Uterus (tissue), 4 donors: ENCODE results near the gene PRSS27. TPM values are rescaled to one million over a fixed set of nuclear protein-coding genes. Genes with fewer than 3 reads are reported as not detected.

Experiments used
- DNase-seq, 2 donors: peaks; one replicate each; pipeline ENCODE4 v3.0.0-alpha.2; 2019 to 2020
- H3K27ac ChIP-seq, 2 donors: fragments of 200-600 bp; sonication (generic); 1 replicate in 1 of 2; 2 replicates in 1 of 2; pipeline ENCODE4 v1.5.1; 2016 to 2018
- H3K27me3 ChIP-seq, 2 donors: fragments of 200-600 bp; sonication (generic); one replicate each; pipeline ENCODE4 v1.5.1; 2018 to 2019; ENCODE audit warnings: control low read depth in 1 of 2
- H3K36me3 ChIP-seq, 2 donors: fragments of 200-600 bp; sonication (generic); one replicate each; pipeline ENCODE4 v1.5.1; 2019; ENCODE audit warnings: control low read depth in 1 of 2
- H3K4me1 ChIP-seq, 2 donors: fragments of 200-600 bp; sonication (generic); one replicate each; pipeline ENCODE4 v1.5.1; 2018 to 2019; ENCODE audit warnings: control low read depth in 1 of 2
- H3K4me3 ChIP-seq, 2 donors: fragments of 200-600 bp; sonication (generic); 1 replicate in 1 of 2; 2 replicates in 1 of 2; pipeline ENCODE4 v1.5.1; 2018 to 2019; ENCODE audit warnings: mild to moderate bottlenecking in 1 of 2
- H3K9me3 ChIP-seq, 2 donors: fragments of 200-600 bp; sonication (generic); one replicate each; pipeline ENCODE4 v1.5.1; 2019; ENCODE audit warnings: control low read depth in 1 of 2
- CTCF ChIP-seq, 4 experiments: fragments of 200-600 bp in 2 of 4; fragments of 450-650 bp in 2 of 4; sonication (generic) in 2 of 4; IDR thresholded peaks; one replicate each; pipeline ENCODE4 v1.5.1; 2016 to 2019; ENCODE audit warnings: antibody characterized with exemption in 4 of 4, mild to moderate bottlenecking in 2 of 4, moderate library complexity in 1 of 4
- POLR2A ChIP-seq, 2 donors: fragments of 450-650 bp; IDR thresholded peaks; one replicate each; pipeline ENCODE4 v1.6.1; 2016; ENCODE audit warnings: antibody characterized with exemption in 2 of 2, mild to moderate bottlenecking in 1 of 2, moderate library complexity in 1 of 2
- intact Hi-C: fragments of 100-400 bp; cut with DNase I; formaldehyde crosslinking; loops from one replicate; pipeline ENCODE4 v1.15.1; 2023; ENCODE audit warnings: low total_unique reads
- total RNA-seq, 4 donors: library from RNA; depleted of rRNA in 3 of 4; stranded (reverse); fragments of >200 nt in 3 of 4; gene quantifications; one replicate each; pipeline versions ENCODE4 v1.1.0 to v1.2.4, GENCODE V29; 2014 to 2023
- donor health status: DM: yes; HTN: yes; CAD: no.

Gene PRSS27
- total RNA-seq, 4 donors from 2014 or later = 0.83 to 1.3 TPM; not detected in 2

GRCh38 chr16:2756288-2757015 is 36.4 kb upstream of the PRSS27 start:
- no peaks in the 10 kb centered on the region for H3K36me3 ChIP-seq
- no peaks in the 10 kb centered on the region for H3K27me3 ChIP-seq
- intact Hi-C loops = no loop called here

DNA sequence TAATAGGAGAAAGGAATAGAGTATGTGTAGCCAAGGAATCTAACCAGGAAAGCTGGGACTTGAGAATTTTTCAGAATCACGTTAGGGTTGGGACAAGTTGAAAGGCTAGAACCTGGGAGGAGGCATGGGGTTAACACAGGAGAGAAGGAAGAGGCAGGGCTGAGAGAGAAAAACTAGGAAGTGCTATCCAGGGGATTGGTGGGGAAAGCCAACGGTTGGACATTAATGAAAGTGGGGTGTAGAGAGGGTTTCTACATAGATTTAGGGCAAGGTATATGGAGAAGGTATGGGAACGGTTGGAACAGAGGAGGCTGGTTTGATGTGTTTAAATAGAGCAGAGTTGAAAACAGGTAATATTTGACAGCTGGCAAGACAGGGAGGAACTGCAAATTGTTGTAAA is 35.1 kb upstream of the PRSS27 start:
- Histone ChIP-seq H3K27ac (no peak overlapping the region), H3K4me3 (peak overlapping the region in 1 of 2 donors; percentile 89), H3K27me3 (no peaks in the 10 kb centered on the region), H3K9me3 (no peaks in the 10 kb centered on the region), H3K36me3 (no peaks in the 10 kb centered on the region), H3K4me1 (peaks cover 16 to 17% of the 10 kb centered on the region in 2 donors)
- TF ChIP-seq CTCF (IDR thresholded peaks at IDR 0.05) (no peak), POLR2A (IDR thresholded peaks at IDR 0.05) (no peak)
- intact Hi-C loops = no loop called here
- no peak for DNase-seq

More at GRCh38 chr16:2756288-2757015, 36.4 kb upstream of the PRSS27 start:
- Histone ChIP-seq H3K4me3 (no peak overlapping the region), H3K4me1 (peaks cover 16 to 17% of the 10 kb centered on the region in 2 donors), H3K27ac (no peak overlapping the region), H3K9me3 (no peaks in the 10 kb centered on the region)
- TF ChIP-seq CTCF (IDR thresholded peaks at IDR 0.05) (no peak), POLR2A (IDR thresholded peaks at IDR 0.05) (no peak)
- DNase-seq = no peak

DNA sequence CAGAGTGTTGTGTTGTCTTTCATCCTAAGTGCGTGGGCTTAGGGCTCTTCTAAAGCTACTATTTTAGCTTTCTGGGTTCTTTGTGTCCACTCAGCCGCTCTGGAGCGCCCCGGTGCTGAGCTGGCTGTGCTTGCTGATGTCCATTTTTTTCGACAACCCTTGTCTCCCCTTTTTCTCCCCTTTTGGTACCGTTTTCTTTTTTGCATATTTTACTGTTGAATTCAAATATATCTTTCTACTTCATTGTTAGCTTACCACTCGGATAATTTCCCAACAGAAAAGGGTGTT is 33.7 kb upstream of the PRSS27 start:
- peak overlapping the region; percentile 51 to 89 for H3K4me3 ChIP-seq
- H3K27me3 ChIP-seq = no peaks in the 10 kb centered on the region
- H3K4me1 ChIP-seq = peaks cover 16 to 17% of the 10 kb centered on the region in 2 donors
- peak overlapping the region; percentile 99 to 100 for H3K27ac ChIP-seq
- no peak for TF ChIP-seq CTCF (IDR thresholded peaks at IDR 0.05)
- TF ChIP-seq POLR2A (IDR thresholded peaks at IDR 0.05) = no peak
- DNase-seq = no peak
- no peaks in the 10 kb centered on the region for H3K9me3 ChIP-seq
- H3K36me3 ChIP-seq = no peaks in the 10 kb centered on the region
- intact Hi-C loops = no loop called here

DNA sequence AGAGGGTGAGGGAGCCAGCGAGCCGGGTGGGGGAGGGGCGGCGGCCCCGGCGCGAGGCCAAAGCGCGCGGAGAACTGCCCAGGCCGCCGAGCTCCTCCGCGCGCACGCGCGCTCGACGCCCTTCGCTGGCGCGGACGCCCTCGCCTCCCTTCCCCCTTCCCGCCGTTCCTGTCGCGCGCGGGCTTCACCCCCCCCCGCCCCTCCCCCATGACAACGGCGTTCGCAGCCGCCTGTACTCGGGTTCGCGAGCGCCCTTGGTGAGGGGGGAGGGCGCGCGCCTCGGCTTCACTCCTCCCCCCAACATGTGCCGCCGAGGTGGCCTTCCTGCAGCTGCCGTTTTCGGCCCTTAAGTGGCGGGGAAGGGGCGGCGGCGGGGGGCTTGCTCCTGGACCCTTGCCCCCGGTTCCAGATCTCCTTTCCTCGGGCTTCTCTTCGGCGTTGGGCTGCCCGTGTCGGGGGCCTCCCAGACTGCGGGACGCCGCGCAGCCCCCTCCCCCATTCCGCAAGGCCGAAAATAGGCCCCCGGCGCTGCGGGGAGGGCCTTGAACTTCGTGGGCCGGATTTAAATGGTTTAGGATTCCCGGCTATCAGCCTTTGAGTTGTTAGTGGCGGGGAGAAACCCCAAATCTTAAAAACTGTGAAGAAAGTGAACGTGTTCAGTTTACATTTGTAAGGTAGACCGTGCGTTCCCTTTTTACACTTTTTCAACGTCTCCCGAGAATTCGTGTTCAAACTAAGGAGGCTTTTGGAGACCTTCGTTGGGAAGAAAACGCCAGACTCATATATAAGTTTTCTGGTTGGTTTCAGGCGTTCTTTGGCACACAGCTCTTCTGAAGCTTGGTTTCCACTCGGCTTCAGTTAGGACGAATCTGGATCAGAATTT is 33.1 kb upstream of the PRSS27 start:
- DNase-seq = peak; percentile 82 to 88
- H3K9me3 ChIP-seq = no peaks in the 10 kb centered on the region
- intact Hi-C loops = no loop called here
- H3K27ac ChIP-seq = peak overlapping the region; percentile 99 to 100
- no peaks in the 10 kb centered on the region for H3K36me3 ChIP-seq
- no peaks in the 10 kb centered on the region for H3K27me3 ChIP-seq
- TF ChIP-seq CTCF (IDR thresholded peaks at IDR 0.05) (no peak), POLR2A (IDR thresholded peaks at IDR 0.05) (peak in 1 of 2 donors; percentile 2)
- H3K4me3 ChIP-seq = peak overlapping the region; percentile 51 to 89
- H3K4me1 ChIP-seq = peaks cover 16 to 17% of the 10 kb centered on the region in 2 donors
